Stimulated activated CD4-positive, alpha-beta T cell treated with anti-CD3 and anti-CD28 coated beads, Interleukin-1b, Interleukin-23, amount 100 ng/mL, for 4 hours (primary cell): ENCODE data around the gene FAM174C.

Experiments used
- DNase-seq, 2 donors: peaks; one replicate each; pipeline ENCODE4 v3.0.0-alpha.2; 2020; ENCODE audit warnings: low read depth in 2 of 2

Gene FAM174C

DNA sequence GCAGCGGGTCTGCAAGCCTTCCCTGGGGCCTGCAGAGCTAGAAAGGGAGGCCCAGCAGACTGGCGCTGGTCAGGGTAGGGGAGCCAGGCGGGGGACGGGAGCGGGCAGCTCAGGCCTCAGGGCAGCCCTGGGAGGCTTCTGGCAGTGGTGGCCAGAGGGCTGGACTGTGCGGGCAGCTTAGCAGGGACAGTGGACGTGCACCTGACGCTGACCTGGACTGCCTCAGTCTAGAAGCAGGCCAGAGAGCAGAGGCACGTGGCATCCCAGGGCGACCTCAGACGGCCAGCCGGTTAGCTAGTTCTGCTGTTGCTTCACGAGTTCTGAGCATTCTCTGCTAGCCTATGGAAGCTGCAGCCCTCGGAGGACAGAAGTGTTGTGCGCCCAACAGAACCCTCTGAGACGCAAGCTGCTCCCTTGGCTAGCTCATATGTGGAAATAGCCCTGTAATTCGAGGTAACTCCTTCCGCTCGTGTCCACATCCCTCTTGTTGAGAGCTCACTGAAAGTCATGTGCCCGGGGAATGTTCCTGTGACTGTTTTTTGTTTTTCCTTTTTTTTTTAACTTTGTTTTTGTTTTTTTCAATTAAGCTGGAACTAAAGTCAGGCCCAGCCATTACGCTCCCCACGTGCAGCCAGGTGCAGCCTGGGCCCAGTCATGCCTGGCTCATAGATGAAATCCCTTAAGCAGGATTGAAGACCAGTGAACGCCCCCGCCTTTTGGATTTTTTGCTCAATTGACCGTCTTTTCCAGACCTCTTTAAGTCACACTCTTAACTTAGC lies 1.9 kb upstream of the FAM174C start:
- no peak for DNase-seq

- no peak for DNase-seq
Measured at GRCh38 chr19:1274081-1274851, 1.1 kb upstream of the FAM174C start.

DNA sequence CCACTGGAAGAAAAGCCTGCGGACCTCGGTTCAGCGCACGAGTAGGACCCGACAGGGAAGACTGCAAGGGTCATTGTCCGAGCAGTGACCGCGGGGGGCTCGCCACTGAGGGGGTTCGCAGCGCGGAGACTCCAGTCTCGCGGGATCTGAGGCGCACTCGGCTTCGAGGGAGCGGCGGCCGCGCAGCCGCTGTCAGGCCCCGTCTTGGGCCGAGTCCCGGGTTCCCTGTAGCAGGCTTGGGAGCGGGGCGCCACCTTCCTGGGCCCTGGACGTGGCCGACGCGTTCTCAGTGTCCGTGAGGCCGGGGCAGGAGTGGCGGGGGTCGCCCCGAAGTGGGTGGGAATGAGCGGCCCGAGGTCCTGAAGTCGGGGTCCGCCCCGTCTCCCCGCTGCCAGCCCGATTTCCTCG lies 474 bp upstream of the FAM174C start:
- DNase-seq: no peak

- DNase-seq: no peak
Measured at GRCh38 chr19:1275976-1276627, 772 bp downstream of the FAM174C start.

- no peak for DNase-seq
Measured at GRCh38 chr19:1276628-1277022, 1.3 kb downstream of the FAM174C start.

- no peak for DNase-seq
Measured at GRCh38 chr19:1277061-1277460, 1.7 kb downstream of the FAM174C start.

- DNase-seq: no peak
Measured at GRCh38 chr19:1278074-1278473, 2.7 kb downstream of the FAM174C start.

DNA sequence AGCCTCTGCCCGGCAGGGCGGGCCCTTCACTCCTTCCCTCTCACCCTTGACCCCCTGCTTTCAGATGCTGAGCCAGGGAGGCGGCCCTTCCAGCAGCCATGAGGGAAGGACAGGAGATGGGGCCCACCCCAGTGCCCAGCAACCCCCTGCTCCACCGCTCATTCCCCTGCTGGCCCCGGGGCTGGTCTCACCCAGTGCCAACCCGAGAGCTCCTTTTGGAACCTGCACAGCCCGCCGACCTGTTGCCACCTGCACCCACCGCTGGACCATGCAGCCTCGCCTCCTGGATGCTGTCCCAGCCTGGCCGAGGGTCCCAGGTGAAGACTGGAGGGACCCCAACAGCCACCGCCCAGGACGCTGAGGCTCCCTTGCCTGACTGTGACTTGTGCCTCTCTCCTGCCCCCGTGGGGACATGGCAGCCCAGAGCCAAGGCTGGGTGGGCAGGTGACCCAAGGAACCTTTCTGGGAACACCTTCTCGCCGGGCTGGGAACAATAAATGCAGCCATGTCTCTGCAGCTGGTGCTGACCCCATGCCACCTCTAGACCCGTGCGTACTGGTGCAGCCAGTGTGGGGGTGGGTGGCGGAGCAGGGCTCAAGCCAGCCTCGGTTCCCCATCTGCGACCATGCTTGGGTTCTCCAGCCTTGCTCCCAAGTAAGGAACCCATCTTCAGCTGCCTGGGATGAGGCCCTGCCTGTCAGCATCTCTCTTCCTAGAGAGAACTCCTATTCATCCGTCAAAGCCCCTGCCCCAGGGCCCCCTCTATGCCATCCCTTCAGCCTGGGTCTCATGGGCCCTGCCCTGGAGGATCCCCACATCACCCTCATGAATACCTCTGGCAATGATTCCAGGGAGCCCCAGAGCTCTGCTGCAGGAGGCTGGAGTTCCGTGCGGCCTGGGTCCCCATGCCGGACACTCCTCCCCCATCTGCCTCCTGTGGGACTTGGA lies 3.7 kb downstream of the FAM174C start:
- DNase-seq: no peak

GRCh38 chr19:1279782-1280341 lies 4.5 kb downstream of the FAM174C start:
- DNase-seq: peak; percentile 77 to 78

- no peak for DNase-seq
Measured at GRCh38 chr19:1280636-1281568, 5.6 kb downstream of the FAM174C start.

GRCh38 chr19:1281569-1282287 lies 6.4 kb downstream of the FAM174C start:
- DNase-seq: no peak

DNA sequence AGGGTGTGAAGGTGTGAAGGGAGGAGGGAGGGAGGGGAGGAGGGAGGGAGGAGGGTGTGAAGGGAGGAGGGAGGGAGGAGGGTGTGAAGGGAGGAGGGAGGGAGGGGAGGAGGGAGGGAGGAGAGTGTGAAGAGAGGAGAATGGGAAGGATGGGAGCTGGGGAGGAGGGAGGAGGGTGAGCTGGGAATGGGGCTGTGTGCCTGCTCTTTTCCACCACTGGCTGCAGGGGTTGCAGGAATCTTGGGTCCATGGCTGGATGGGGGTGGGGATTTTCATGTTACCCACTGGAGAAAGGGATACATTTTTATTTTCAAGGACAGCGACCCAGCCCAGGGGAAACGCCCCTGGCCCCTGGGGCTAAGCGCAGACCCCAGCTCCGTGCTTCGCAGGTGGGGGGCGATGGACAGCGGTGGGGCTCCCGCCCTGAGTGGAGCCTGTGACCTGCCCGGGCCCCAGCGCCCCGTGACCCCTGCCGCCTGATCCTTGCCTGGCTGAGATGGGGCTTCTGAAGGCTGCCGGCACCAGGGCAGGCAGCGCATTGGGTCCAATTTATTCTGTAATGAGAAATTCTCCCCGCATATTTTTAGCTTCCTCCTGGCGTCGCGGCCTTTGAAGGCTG lies 7.4 kb downstream of the FAM174C start:
- no peak for DNase-seq

GRCh38 chr19:1283207-1283916 lies 8.0 kb downstream of the FAM174C start:
- DNase-seq: no peak

DNA sequence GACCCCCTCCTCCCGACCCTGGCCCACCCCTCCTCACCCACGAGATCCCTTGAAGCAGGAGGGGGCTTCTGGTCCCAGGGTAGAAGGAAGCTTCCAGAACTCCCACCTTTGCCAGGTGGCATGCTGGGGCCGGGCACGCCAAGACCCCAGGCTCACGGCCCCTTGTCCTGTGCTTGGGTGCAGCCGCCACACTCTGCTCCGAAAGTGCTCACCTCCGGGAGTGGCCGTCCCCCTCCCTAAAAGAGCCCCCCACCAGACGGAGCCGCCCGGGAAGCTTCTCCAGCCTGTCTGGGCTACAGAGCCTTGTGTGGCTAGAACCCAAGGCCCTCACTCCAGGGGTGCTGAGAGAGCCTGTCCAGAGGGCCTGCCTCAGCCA lies 8.6 kb downstream of the FAM174C start:
- no peak for DNase-seq

DNA sequence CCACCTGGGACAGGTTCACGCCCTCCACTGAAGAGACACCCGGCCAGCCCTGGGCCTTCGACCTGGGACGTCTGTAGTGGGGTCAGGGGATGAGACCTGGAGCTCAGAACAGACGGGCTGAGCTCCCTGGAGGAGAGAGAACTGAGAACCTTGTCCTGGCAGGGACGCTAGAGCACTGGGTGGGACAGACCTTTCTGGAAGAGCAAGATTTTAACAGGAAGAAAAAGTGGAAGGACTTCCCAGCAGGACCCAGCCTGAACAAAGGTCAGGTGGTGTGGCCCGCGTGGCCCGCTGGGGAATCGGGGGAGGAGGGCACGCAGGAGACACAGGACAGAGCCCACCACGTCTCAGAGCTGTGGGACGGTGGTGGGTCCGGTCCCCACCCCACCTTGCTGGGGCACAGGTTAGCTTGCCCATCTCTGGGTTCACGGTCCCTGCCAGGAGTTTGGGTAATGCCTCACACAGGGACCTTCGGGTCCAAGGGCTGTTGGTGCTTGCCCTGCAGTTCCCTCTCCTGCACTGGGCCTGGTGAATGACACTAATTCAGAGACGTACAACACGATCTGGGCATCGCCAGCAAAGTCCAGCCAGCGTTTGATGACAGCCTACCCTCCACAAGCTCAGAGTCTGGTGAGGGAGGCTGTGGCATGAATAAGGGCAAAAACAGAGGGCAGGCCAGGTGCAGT lies 9.1 kb downstream of the FAM174C start:
- no peak for DNase-seq

- DNase-seq: no peak
Measured at GRCh38 chr19:1284979-1285736, 9.8 kb downstream of the FAM174C start.

DNA sequence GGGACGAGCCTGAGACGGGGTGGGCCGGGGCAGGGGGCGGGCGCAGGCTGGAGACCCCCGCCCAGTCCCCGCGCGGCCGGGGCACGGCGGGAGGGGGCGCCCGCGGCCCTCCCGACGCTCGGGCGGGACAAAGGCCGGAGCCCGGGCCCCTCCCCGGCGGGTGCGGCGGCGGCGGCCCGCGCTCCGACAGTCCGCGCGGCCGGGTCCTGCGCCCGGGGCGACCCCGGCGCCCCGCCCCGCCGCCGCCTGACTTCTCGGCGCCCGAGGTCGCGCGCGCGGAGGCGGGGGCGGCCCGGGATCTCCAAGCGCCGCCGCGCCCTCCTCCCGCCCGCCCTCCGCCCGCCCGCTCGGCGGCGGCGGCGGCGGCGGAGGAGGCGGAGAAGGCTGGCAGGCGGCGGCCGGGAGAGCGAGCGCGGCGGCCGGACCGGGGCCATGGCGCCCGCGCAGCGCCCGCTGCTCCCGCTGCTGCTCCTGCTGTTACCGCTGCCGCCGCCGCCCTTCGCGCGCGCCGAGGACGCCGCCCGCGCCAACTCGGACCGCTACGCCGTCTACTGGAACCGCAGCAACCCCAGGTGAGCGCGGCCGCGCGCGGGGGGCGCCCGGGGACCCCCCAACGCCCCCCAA lies 10.5 kb downstream of the FAM174C start, which contains the start of gene EFNA2:
TSS of gene EFNA2 (plus strand) at position 137 of the 624 bp plus-strand sequence. CDS start at position 433, 296 bp downstream.
- no peak for DNase-seq
